ENCODE results near the gene C10orf71. TPM values are rescaled to one million over a fixed set of nuclear protein-coding genes. Genes with fewer than 3 reads are reported as not detected.

Gene C10orf71
- total and polyA plus RNA-seq, 2 of the 8 experiments (the other 6 are each of a cell fraction or from before 2014, with no cell fraction given) = not detected

DNA sequence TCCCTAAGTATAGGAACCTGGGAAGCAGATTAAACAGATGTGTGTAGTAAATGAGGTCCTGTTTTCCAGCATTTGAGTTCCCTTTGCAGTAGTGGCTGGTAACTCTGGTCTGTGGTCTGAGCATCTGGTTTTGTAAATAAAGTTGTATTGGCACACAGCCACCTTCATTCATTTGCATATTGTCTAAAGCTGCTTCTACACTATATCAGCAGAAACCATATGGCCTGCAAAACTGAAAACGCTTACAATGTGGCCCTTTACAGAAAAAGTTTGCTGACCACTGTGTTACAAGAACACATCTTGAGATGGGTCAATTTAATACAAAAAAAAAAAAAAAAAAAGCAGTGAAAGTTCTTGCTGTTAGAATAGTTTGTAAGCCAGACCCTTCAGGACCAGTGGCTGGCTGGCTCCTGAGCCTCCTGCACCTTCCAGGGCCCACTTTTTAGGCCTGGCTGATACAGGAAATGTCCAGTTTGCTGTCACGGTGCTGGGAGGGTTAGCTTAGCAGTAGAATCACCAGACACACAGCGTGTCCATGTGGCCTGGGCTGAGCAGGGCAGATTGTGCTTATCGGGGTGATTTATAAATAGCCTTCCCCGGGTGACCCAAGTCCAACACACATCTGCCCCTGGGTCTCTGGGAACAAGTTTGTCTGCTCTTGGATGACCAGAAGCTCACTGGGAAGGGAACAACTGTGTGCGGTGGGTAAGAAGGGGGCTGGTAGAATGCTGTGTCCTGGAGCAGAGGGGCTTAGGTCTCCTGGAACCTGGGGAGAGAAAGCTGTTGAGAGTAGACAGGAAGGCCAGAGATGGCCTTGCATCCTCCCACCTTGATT, 1.4 kb downstream of the C10orf71 start:
- Histone ChIP-seq H3K79me2 (ENCODE audit: control insufficient read depth in 1 of 2, insufficient read depth in 2 of 2, low read length in 2 of 2) (no peaks in the 10 kb centered on the region), H3K27ac (ENCODE audit: low read depth, low read length) (no peak overlapping the region), H2BK20ac (ENCODE audit: low read length) (no peak overlapping the region), H3K23ac (ENCODE audit: insufficient read length) (no peak overlapping the region), H4K5ac (ENCODE audit: insufficient read length, low read depth, low read length) (no peak overlapping the region), H2AK5ac (ENCODE audit: low read depth, low read length) (no peak overlapping the region), H2BK15ac (ENCODE audit: low read length) (no peak overlapping the region), H4K91ac (replicated peaks; ENCODE audit: insufficient read length, low read length) (no peak overlapping the region), H3K4me1 (replicated peaks in 1 of 4; ENCODE audit: control insufficient read depth in 3 of 4, insufficient read depth in 4 of 4, low read length in 3 of 4) (peaks cover 0 to 16% (median 5%) of the 10 kb centered on the region in 4 experiments; a peak in 6 of 7 replicates), H3K27me3 (replicated peaks in 1 of 4; ENCODE audit: control insufficient read depth in 3 of 4, extremely low read depth in 1 of 4, insufficient read depth in 3 of 4, low read length in 3 of 4) (no peaks in the 10 kb centered on the region), H4K20me1 (replicated peaks in 1 of 2; ENCODE audit: control insufficient read depth in 1 of 2, insufficient read depth in 2 of 2, low read length in 2 of 2) (no peaks in the 10 kb centered on the region), H3K79me1 (ENCODE audit: low read depth, low read length) (no peaks in the 10 kb centered on the region), H4K8ac (ENCODE audit: extremely low read depth, insufficient read depth, low read length) (no peak overlapping the region), H3K14ac (ENCODE audit: insufficient read length) (no peak overlapping the region), H2AFZ (ENCODE audit: low read length) (no peak overlapping the region), H3K36me3 (ENCODE audit: control insufficient read depth in 2 of 4, insufficient read depth in 4 of 4, low read length in 3 of 4) (no peaks in the 10 kb centered on the region), H2BK5ac (ENCODE audit: low read depth, low read length) (no peak overlapping the region), H3K4ac (replicated peaks; ENCODE audit: insufficient read length, low read depth, low read length) (no peak overlapping the region), H3K23me2 (ENCODE audit: low read depth, low read length) (no peaks in the 10 kb centered on the region), H3K4me2 (ENCODE audit: insufficient read depth in 1 of 2, low read depth in 2 of 2, low read length in 2 of 2) (no peak overlapping the region), H2BK12ac (ENCODE audit: low read depth, low read length) (no peak overlapping the region), H3K9me3 (ENCODE audit: insufficient read depth in 2 of 2, low read depth in 1 of 2, low read length in 1 of 2) (no peaks in the 10 kb centered on the region), H3K9ac (replicated peaks in 1 of 4; ENCODE audit: extremely low read depth in 1 of 4, low read depth in 3 of 4, low read length in 3 of 4) (no peak overlapping the region), H3K18ac (ENCODE audit: extremely low read depth, low read length) (no peak overlapping the region), H2BK120ac (replicated peaks; ENCODE audit: low read depth, low read length) (no peak overlapping the region), H3K4me3 (ENCODE audit: extremely low read depth in 1 of 4, insufficient read depth in 2 of 4, low read depth in 3 of 4, low read length in 4 of 4) (no peak overlapping the region), H3K56ac (replicated peaks; ENCODE audit: insufficient read length, low read depth, low read length) (no peak overlapping the region)
- 94% methylated on average over 6 of the region's 6 CpGs; no CpG with 5 or more reads in 1 of the 2 experiments for WGBS, 2 experiments (ENCODE audit: extremely low coverage in 1 of 2, insufficient coverage in 1 of 2, insufficient read length in 1 of 2, insufficient replicate concordance in 2 of 2, low coverage in 1 of 2, low lambda C conversion rate in 2 of 2, missing lambda C conversion rate in 1 of 2)
- ChIA-PET POLR2A (ENCODE audit: partially characterized antibody) (no interaction called here), CTCF (ENCODE audit: partially characterized antibody) (interaction anchor here (1.0 to 1.6 kb wide), 3 partner anchors 17 to 111 kb away, joined by 3 to 5 read pairs (median 3); no protein-coding TSS in a partner anchor)
- DNase-seq (ENCODE audit: low read depth in 1 of 2, low spot score in 2 of 2) (no peak), FAIRE-seq (no peak)
- TF ChIP-seq, protein P1, sequence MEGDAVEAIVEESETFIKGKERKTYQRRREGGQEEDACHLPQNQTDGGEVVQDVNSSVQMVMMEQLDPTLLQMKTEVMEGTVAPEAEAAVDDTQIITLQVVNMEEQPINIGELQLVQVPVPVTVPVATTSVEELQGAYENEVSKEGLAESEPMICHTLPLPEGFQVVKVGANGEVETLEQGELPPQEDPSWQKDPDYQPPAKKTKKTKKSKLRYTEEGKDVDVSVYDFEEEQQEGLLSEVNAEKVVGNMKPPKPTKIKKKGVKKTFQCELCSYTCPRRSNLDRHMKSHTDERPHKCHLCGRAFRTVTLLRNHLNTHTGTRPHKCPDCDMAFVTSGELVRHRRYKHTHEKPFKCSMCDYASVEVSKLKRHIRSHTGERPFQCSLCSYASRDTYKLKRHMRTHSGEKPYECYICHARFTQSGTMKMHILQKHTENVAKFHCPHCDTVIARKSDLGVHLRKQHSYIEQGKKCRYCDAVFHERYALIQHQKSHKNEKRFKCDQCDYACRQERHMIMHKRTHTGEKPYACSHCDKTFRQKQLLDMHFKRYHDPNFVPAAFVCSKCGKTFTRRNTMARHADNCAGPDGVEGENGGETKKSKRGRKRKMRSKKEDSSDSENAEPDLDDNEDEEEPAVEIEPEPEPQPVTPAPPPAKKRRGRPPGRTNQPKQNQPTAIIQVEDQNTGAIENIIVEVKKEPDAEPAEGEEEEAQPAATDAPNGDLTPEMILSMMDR (IDR thresholded peaks at IDR 0.05; ENCODE audit: control extremely low read depth in 1 of 3, insufficient read depth in 1 of 3, low read depth in 1 of 3, low read length in 3 of 3) = no peak
- TF ChIP-seq, protein P2, sequence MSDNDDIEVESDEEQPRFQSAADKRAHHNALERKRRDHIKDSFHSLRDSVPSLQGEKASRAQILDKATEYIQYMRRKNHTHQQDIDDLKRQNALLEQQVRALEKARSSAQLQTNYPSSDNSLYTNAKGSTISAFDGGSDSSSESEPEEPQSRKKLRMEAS (IDR thresholded peaks at IDR 0.05) = no peak
- no peak for TF ChIP-seq HDAC2 (IDR thresholded peaks at IDR 0.05; ENCODE audit: borderline replicate concordance in 1 of 2, low read depth in 2 of 2, low read length in 2 of 2)
- TF ChIP-seq MAFK (IDR thresholded peaks at IDR 0.05; ENCODE audit: low read depth, low read length) = no peak
- TF ChIP-seq SIRT6 (IDR thresholded peaks at IDR 0.05; ENCODE audit: low read length) = no peak
- no peak for TF ChIP-seq SUZ12 (IDR thresholded peaks at IDR 0.05; ENCODE audit: low read length)
- TF ChIP-seq GTF2F1 (IDR thresholded peaks at IDR 0.05; ENCODE audit: borderline replicate concordance, low read depth, low read length) = no peak
- TF ChIP-seq KDM1A (IDR thresholded peaks at IDR 0.05; ENCODE audit: borderline replicate concordance, low read length) = no peak
- no peak for TF ChIP-seq CHD2 (IDR thresholded peaks at IDR 0.05; ENCODE audit: low read length)
